Raji (cell line): ENCODE measurements around the gene CALN1.

Experiments
- POLR2A ChIP-seq: IDR thresholded peaks from 2 replicates; pipeline ENCODE4 v1.6.1; 2011; ENCODE audit warnings: low read depth, low read length, control low read depth; ENCODE audit not compliant: insufficient read depth

The CALN1 gene

DNA sequence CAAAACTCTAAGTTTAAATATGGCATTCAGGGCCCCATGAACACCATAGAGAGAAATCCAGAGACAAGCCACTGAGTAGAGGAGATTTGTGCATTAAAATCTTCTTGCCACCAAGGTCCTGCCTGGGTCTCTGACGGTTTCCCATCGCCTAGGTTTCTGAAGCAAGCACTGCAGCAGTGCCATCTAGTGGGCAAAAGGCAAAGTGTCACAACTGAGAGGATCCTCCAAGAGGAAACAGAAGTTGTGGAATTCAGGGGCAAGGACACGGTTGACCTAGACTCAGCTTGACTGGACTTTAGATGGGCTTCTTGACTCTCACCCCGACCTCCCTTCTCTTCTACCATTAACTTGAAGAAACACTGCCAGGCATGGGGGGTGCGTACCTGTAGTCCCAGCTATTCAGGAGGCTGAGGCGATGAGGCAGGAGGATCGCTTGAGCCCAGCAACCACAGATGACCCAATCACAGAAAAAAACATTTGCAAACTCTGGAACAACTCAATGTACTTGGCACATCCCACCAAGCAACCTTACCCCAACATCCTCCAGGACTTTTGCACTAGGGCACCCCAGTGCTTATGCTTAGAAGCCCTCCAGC lies 676.1 kb downstream of the CALN1 start:
- TF ChIP-seq POLR2A = no peak

- TF ChIP-seq POLR2A = no peak
Observed at GRCh38 chr7:71733107-71733870, 678.8 kb downstream of the CALN1 start.

DNA sequence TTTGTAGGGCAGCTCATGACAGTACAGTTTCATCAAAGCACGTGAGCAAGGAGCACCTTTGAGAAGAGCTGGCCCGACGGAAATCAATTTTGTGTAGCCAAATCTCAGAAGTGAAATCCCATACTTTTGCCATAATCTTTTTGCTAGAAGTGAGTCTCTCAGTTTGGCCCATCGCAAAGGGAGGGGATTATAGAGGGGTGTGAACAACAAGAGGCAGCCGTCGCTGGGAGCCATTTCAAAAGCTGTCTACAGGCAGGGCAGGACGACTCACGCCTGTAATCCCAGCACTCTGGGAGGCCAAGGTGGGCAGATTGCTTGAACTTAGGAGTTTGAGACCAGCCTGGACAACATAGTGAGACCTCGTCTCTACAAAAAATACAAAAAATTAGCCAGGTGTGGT lies 680.4 kb downstream of the CALN1 start:
- no peak for TF ChIP-seq POLR2A
